ENCODE results near the gene ADARB1. TPM values are rescaled to one million over a fixed set of nuclear protein-coding genes. Genes with fewer than 3 reads are reported as not detected.

The ADARB1 gene
- total and polyA plus RNA-seq, 9 of the 15 experiments (the other 6 are each of a cell fraction or from before 2014, with no cell fraction given), result 6.7 to 16.0 (median 8.3) TPM

GRCh38 chr21:45131537-45131999 lies 57.2 kb downstream of the ADARB1 start:
- Histone ChIP-seq H3K9ac (ENCODE audit: insufficient read depth in 1 of 2, low read depth in 2 of 2, low read length in 2 of 2) (no peak overlapping the region), H2AFZ (ENCODE audit: low read depth, low read length) (no peak overlapping the region), H3K27me3 (ENCODE audit: control insufficient read depth in 2 of 2, insufficient read depth in 2 of 2, low read length in 2 of 2) (no peaks in the 10 kb centered on the region), H3K4me3 (no peak overlapping the region), H3K36me3 (ENCODE audit: control insufficient read depth, insufficient read depth, low read length) (no peaks in the 10 kb centered on the region; the same call in 2 of the 3 replicates), H3K4me1 (replicated peaks in 1 of 2; ENCODE audit: control insufficient read depth in 2 of 2, insufficient read depth in 2 of 2, low read length in 2 of 2) (peaks cover 9 to 15% of the 10 kb centered on the region in 2 experiments), H4K20me1 (replicated peaks; ENCODE audit: control insufficient read depth, insufficient read depth, low read length) (0 out of 2 replicates have a peak, but pooled peaks cover 4% of the 10 kb centered on the region), H3K27ac (ENCODE audit: extremely low read depth, low read depth, low read length) (no peak overlapping the region), H3K9me1 (ENCODE audit: control insufficient read depth, insufficient read depth, low read length) (no peaks in the 10 kb centered on the region), H3K79me2 (ENCODE audit: control insufficient read depth, insufficient read depth, low read length) (no peaks in the 10 kb centered on the region), H3K9me3 (replicated peaks; ENCODE audit: control insufficient read depth, insufficient read depth, low read depth, low read length) (no peaks in the 10 kb centered on the region), H3K4me2 (ENCODE audit: insufficient read depth, low read length) (no peak overlapping the region)
- WGBS (ENCODE audit: insufficient coverage, low coverage, missing lambda C conversion rate), result 68% methylated on average over 16 of the region's 17 CpGs
- no peak for ATAC-seq
- CTCF ChIA-PET (ENCODE audit: low intra/inter-chr PET ratio), result no interaction called here
- DNase-seq (ENCODE audit: extremely low read depth in 1 of 4, low spot score in 3 of 4), result no peak
- BruUV-seq (replicated peaks), result no TSS peak
- POLR2A ChIA-PET, result interaction anchor here (0.7 to 0.8 kb wide), 3 partner anchors 14 to 182 kb away, joined by 3 to 4 read pairs (median 3); no protein-coding TSS in a partner anchor
- TF ChIP-seq, protein P1, sequence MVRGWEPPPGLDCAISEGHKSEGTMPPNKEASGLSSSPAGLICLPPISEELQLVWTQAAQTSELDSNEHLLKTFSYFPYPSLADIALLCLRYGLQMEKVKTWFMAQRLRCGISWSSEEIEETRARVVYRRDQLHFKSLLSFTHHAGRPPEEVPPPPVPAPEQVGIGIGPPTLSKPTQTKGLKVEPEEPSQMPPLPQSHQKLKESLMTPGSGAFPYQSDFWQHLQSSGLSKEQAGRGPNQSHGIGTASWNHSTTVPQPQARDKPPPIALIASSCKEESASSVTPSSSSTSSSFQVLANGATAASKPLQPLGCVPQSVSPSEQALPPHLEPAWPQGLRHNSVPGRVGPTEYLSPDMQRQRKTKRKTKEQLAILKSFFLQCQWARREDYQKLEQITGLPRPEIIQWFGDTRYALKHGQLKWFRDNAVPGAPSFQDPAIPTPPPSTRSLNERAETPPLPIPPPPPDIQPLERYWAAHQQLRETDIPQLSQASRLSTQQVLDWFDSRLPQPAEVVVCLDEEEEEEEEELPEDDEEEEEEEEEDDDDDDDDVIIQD (CRISPR knock-in tag; IDR thresholded peaks at IDR 0.05), result no peak
- TF ChIP-seq HMGN3 (IDR thresholded peaks at IDR 0.05; ENCODE audit: borderline replicate concordance, extremely low read depth, insufficient read length, low read depth, low read length), result no peak
- intact Hi-C loops (cut with micrococcal nuclease) (loop anchor here (10.0 kb wide), 1 partner anchor 117 kb away; no protein-coding TSS in a partner anchor), in situ Hi-C loops (cut with MboI) (no loop called here)
- FAIRE-seq, result no peak

Measured in K562 (cell line).